Measurements from ENCODE around the gene AP4S1.
"Not testable (repeated sequence)": the region's sequence is repeated elsewhere in the genome, so short reads cannot be mapped to it uniquely, and the experiment has no call there.

The AP4S1 gene

GRCh38 chr14:31030469-31030868, 5.0 kb downstream of the AP4S1 start:
- H3K4me1 ChIP-seq (ENCODE audit: insufficient read depth, insufficient read length), result no peaks in the 10 kb centered on the region
- no peak overlapping the region for H3K9ac ChIP-seq (ENCODE audit: insufficient read length, low read depth)
- H3K4me3 ChIP-seq (ENCODE audit: insufficient read length, low read depth), result no peak overlapping the region
- TF ChIP-seq YY1 (IDR thresholded peaks at IDR 0.05; ENCODE audit: insufficient read depth, insufficient read length) (no peak), ZNF274 (IDR thresholded peaks at IDR 0.05; ENCODE audit: low read depth, low read length) (no peak)
- H3K36me3 ChIP-seq (ENCODE audit: insufficient read depth, insufficient read length, low read length), result no peaks in the 10 kb centered on the region
- H3K27me3 ChIP-seq (ENCODE audit: insufficient read depth, insufficient read length), result no peaks in the 10 kb centered on the region
- no peak for DNase-seq (ENCODE audit: low read depth, low spot score)
- H3K9me3 ChIP-seq (ENCODE audit: insufficient read depth, low read length), result no peaks in the 10 kb centered on the region

GRCh38 chr14:31036552-31036951, 11.1 kb downstream of the AP4S1 start:
- TF ChIP-seq SUZ12 (IDR thresholded peaks at IDR 0.05; ENCODE audit: extremely low read depth, insufficient read depth, insufficient read length) (no peak), YY1 (IDR thresholded peaks at IDR 0.05; ENCODE audit: insufficient read depth, insufficient read length) (no peak)
- no peak overlapping the region for H3K9ac ChIP-seq (ENCODE audit: insufficient read length, low read depth)
- H3K4me1 ChIP-seq (ENCODE audit: insufficient read depth, insufficient read length), result no peaks in the 10 kb centered on the region
- DNase-seq (ENCODE audit: low read depth, low spot score), result no peak
- H3K4me3 ChIP-seq (ENCODE audit: insufficient read length, low read depth), result no peak overlapping the region
- no peaks in the 10 kb centered on the region for H3K27me3 ChIP-seq (ENCODE audit: insufficient read depth, insufficient read length)
- H3K9me3 ChIP-seq (ENCODE audit: insufficient read depth, low read length), result no peaks in the 10 kb centered on the region
- no peaks in the 10 kb centered on the region for H3K36me3 ChIP-seq (ENCODE audit: insufficient read depth, insufficient read length, low read length)

- TF ChIP-seq YY1 (IDR thresholded peaks at IDR 0.05; ENCODE audit: insufficient read depth, insufficient read length) (no peak), ZNF274 (IDR thresholded peaks at IDR 0.05; ENCODE audit: low read depth, low read length) (no peak), SUZ12 (IDR thresholded peaks at IDR 0.05; ENCODE audit: extremely low read depth, insufficient read depth, insufficient read length) (no peak)
- H3K4me3 ChIP-seq (ENCODE audit: insufficient read length, low read depth), result no peak overlapping the region
- DNase-seq (ENCODE audit: low read depth, low spot score), result no peak
- no peaks in the 10 kb centered on the region for H3K27me3 ChIP-seq (ENCODE audit: insufficient read depth, insufficient read length)
- no peak overlapping the region for H3K9ac ChIP-seq (ENCODE audit: insufficient read length, low read depth)
- no peaks in the 10 kb centered on the region for H3K36me3 ChIP-seq (ENCODE audit: insufficient read depth, insufficient read length, low read length)
- no peaks in the 10 kb centered on the region for H3K9me3 ChIP-seq (ENCODE audit: insufficient read depth, low read length)
- H3K4me1 ChIP-seq (ENCODE audit: insufficient read depth, insufficient read length), result no peaks in the 10 kb centered on the region
Measured at GRCh38 chr14:31037709-31038221, 12.3 kb downstream of the AP4S1 start.

- no peak for DNase-seq (ENCODE audit: low read depth, low spot score)
- H3K4me3 ChIP-seq (ENCODE audit: insufficient read length, low read depth), result no peak overlapping the region
- TF ChIP-seq SUZ12 (IDR thresholded peaks at IDR 0.05; ENCODE audit: extremely low read depth, insufficient read depth, insufficient read length) (no peak), YY1 (IDR thresholded peaks at IDR 0.05; ENCODE audit: insufficient read depth, insufficient read length) (no peak), ZNF274 (IDR thresholded peaks at IDR 0.05; ENCODE audit: low read depth, low read length) (no peak)
- no peaks in the 10 kb centered on the region for H3K4me1 ChIP-seq (ENCODE audit: insufficient read depth, insufficient read length)
- no peaks in the 10 kb centered on the region for H3K27me3 ChIP-seq (ENCODE audit: insufficient read depth, insufficient read length)
- H3K36me3 ChIP-seq (ENCODE audit: insufficient read depth, insufficient read length, low read length), result no peaks in the 10 kb centered on the region
- no peak overlapping the region for H3K9ac ChIP-seq (ENCODE audit: insufficient read length, low read depth)
- H3K9me3 ChIP-seq (ENCODE audit: insufficient read depth, low read length), result no peaks in the 10 kb centered on the region
Measured at GRCh38 chr14:31038521-31039166, 13.2 kb downstream of the AP4S1 start.

- H3K4me1 ChIP-seq (ENCODE audit: insufficient read depth, insufficient read length), result no peaks in the 10 kb centered on the region
- no peak for DNase-seq (ENCODE audit: low read depth, low spot score)
- no peaks in the 10 kb centered on the region for H3K9me3 ChIP-seq (ENCODE audit: insufficient read depth, low read length)
- no peak overlapping the region for H3K4me3 ChIP-seq (ENCODE audit: insufficient read length, low read depth)
- TF ChIP-seq SUZ12 (IDR thresholded peaks at IDR 0.05; ENCODE audit: extremely low read depth, insufficient read depth, insufficient read length) (no peak), YY1 (IDR thresholded peaks at IDR 0.05; ENCODE audit: insufficient read depth, insufficient read length) (no peak), ZNF274 (IDR thresholded peaks at IDR 0.05; ENCODE audit: low read depth, low read length) (no peak)
- no peaks in the 10 kb centered on the region for H3K27me3 ChIP-seq (ENCODE audit: insufficient read depth, insufficient read length)
- H3K9ac ChIP-seq (ENCODE audit: insufficient read length, low read depth), result no peak overlapping the region
- no peaks in the 10 kb centered on the region for H3K36me3 ChIP-seq (ENCODE audit: insufficient read depth, insufficient read length, low read length)
Measured at GRCh38 chr14:31042300-31042699, 16.9 kb downstream of the AP4S1 start.

GRCh38 chr14:31042893-31043292, 17.4 kb downstream of the AP4S1 start:
- not testable (repeated sequence) for H3K9me3 ChIP-seq (ENCODE audit: insufficient read depth, low read length); DNase-seq (ENCODE audit: low read depth, low spot score); H3K4me3 ChIP-seq (ENCODE audit: insufficient read length, low read depth); H3K27me3 ChIP-seq (ENCODE audit: insufficient read depth, insufficient read length); H3K9ac ChIP-seq (ENCODE audit: insufficient read length, low read depth); H3K36me3 ChIP-seq (ENCODE audit: insufficient read depth, insufficient read length, low read length); H3K4me1 ChIP-seq (ENCODE audit: insufficient read depth, insufficient read length)

- DNase-seq (ENCODE audit: low read depth, low spot score), result no peak
- H3K9me3 ChIP-seq (ENCODE audit: insufficient read depth, low read length), result no peaks in the 10 kb centered on the region
- H3K36me3 ChIP-seq (ENCODE audit: insufficient read depth, insufficient read length, low read length), result no peaks in the 10 kb centered on the region
- no peaks in the 10 kb centered on the region for H3K4me1 ChIP-seq (ENCODE audit: insufficient read depth, insufficient read length)
- H3K4me3 ChIP-seq (ENCODE audit: insufficient read length, low read depth), result no peak overlapping the region
- no peaks in the 10 kb centered on the region for H3K27me3 ChIP-seq (ENCODE audit: insufficient read depth, insufficient read length)
- H3K9ac ChIP-seq (ENCODE audit: insufficient read length, low read depth), result no peak overlapping the region
- TF ChIP-seq SUZ12 (IDR thresholded peaks at IDR 0.05; ENCODE audit: extremely low read depth, insufficient read depth, insufficient read length) (no peak), ZNF274 (IDR thresholded peaks at IDR 0.05; ENCODE audit: low read depth, low read length) (no peak), YY1 (IDR thresholded peaks at IDR 0.05; ENCODE audit: insufficient read depth, insufficient read length) (no peak)
Measured at GRCh38 chr14:31043379-31043778, 17.9 kb downstream of the AP4S1 start.

Measured in NT2/D1 (cell line).